SK-N-SH (cell line): ENCODE measurements around the gene CCM2. TPM values are rescaled to one million over a fixed set of nuclear protein-coding genes. Genes with fewer than 3 reads are reported as not detected.

Experiments used
- CTCF ChIA-PET: fragments of 300-600, 350-600 bp; formaldehyde crosslinking; extraction: SDS; loops from one replicate; lab custom pipeline; 2021; lab: Yijun Ruan, JAX
- POLR2A ChIA-PET: fragments of 350-600 bp; sonication (Branson Sonifier 250); formaldehyde crosslinking; extraction: SDS; loops from one replicate; lab custom pipeline; 2020; ENCODE audit warnings: antibody characterized with exemption, inconsistent platforms; lab: Yijun Ruan, JAX
- DNase-seq: peaks from one replicate; pipeline ENCODE4 v3.0.0; 2012
- H2AFZ ChIP-seq: fragments of 200-600 bp; sonication (generic); 2 replicates; pipeline ENCODE4 v1.8.1; 2016; ENCODE audit warnings: antibody characterized with exemption, mild to moderate bottlenecking, low read depth
- H3F3A ChIP-seq: fragments of 200-600 bp; sonication (generic); replicated peaks from 2 replicates; pipeline ENCODE3; 2016; ENCODE audit warnings: antibody characterized with exemption, mild to moderate bottlenecking; ENCODE audit not compliant: insufficient read depth
- H3K27ac ChIP-seq, 2 experiments: fragments of 200-500 bp in 1 of 2; fragments of 200-600 bp in 1 of 2; sonication (Bioruptor generic) in 1 of 2; sonication (generic), shearing (Covaris generic) in 1 of 2; 2 replicates each; pipeline versions ENCODE4 v1.5.1 to v1.6.1; 2014 to 2016; ENCODE audit warnings: low read depth in 2 of 2, inconsistent platforms in 1 of 2, low read length in 1 of 2, mild to moderate bottlenecking in 1 of 2, mixed read lengths in 1 of 2
- H3K27me3 ChIP-seq: fragments of 200-600 bp; sonication (generic), shearing (Covaris generic); 2 replicates; pipeline ENCODE4 v1.6.1; 2016; ENCODE audit warnings: mixed run types; ENCODE audit not compliant: insufficient read depth
- H3K36me3 ChIP-seq, 2 experiments: fragments of 200-500 bp in 1 of 2; fragments of 200-600 bp in 1 of 2; sonication (Bioruptor generic) in 1 of 2; sonication (generic) in 1 of 2; replicated peaks in 1 of 2; 2 replicates each; pipeline versions ENCODE3 to v1.5.1; 2014 to 2016; ENCODE audit warnings: low read length in 1 of 2, mild to moderate bottlenecking in 1 of 2; ENCODE audit not compliant: insufficient read depth in 2 of 2, control insufficient read depth in 1 of 2
- H3K4me1 ChIP-seq, 2 experiments: fragments of 200-500 bp in 1 of 2; fragments of 200-600 bp in 1 of 2; sonication (Bioruptor generic) in 1 of 2; sonication (generic), shearing (Covaris generic) in 1 of 2; 2 replicates each; pipeline versions ENCODE4 v1.5.1 to v1.6.1; 2014 to 2016; ENCODE audit warnings: low read depth in 1 of 2, low read length in 1 of 2, mixed run types in 1 of 2; ENCODE audit not compliant: insufficient read depth in 2 of 2, control insufficient read depth in 1 of 2
- H3K4me2 ChIP-seq: fragments of 200-600 bp; sonication (generic), shearing (Covaris generic); 2 replicates; pipeline ENCODE4 v1.6.1; 2017; ENCODE audit warnings: mixed run types
- H3K4me3 ChIP-seq, 2 experiments: fragments of 200-500 bp in 1 of 2; fragments of 200-600 bp in 1 of 2; sonication (Bioruptor generic) in 1 of 2; sonication (generic), shearing (Covaris generic) in 1 of 2; 2 replicates each; pipeline versions ENCODE4 v1.5.1 to v1.8.1; 2014 to 2016; ENCODE audit warnings: low read depth in 2 of 2, inconsistent platforms in 1 of 2, low read length in 1 of 2, mild to moderate bottlenecking in 1 of 2, mixed read lengths in 1 of 2, moderate library complexity in 1 of 2
- H3K79me2 ChIP-seq: fragments of 200-600 bp; sonication (generic); 2 replicates; pipeline ENCODE4 v1.8.1; 2017; ENCODE audit warnings: mild to moderate bottlenecking; ENCODE audit not compliant: insufficient read depth
- H3K9ac ChIP-seq: fragments of 200-600 bp; sonication (generic); 2 replicates; pipeline ENCODE4 v1.6.1; 2017; ENCODE audit warnings: mixed run types
- H3K9me2 ChIP-seq: fragments of 200-600 bp; sonication (generic); 2 replicates; pipeline ENCODE4 v1.6.1; 2017; ENCODE audit warnings: mixed run types
- H3K9me3 ChIP-seq: fragments of 200-600 bp; sonication (generic); 2 replicates; pipeline ENCODE4 v1.6.1; 2017; ENCODE audit warnings: mixed run types, mild to moderate bottlenecking, moderate library complexity
- H4K20me1 ChIP-seq: fragments of 200-600 bp; sonication (generic); 2 replicates; pipeline ENCODE4 v1.6.1; 2017; ENCODE audit warnings: mild to moderate bottlenecking, mixed run types; ENCODE audit not compliant: insufficient read depth
- CHD2 ChIP-seq: fragments of 150-350 bp; IDR thresholded peaks from 2 replicates; pipeline ENCODE4 v1.6.1; 2018; ENCODE audit warnings: low read length; ENCODE audit not compliant: partially characterized antibody
- ELF1 ChIP-seq: IDR thresholded peaks from 2 replicates; pipeline ENCODE4 v1.4.0; 2012
- FOSL2 ChIP-seq: IDR thresholded peaks from 2 replicates; pipeline ENCODE4 v1.4.0; 2012; ENCODE audit warnings: low read depth, mild to moderate bottlenecking, moderate library complexity, borderline replicate concordance
- FOXJ3 ChIP-seq: sonication (generic); formaldehyde crosslinking; IDR thresholded peaks from 2 replicates; pipeline ENCODE4 v1.5.1; 2020; ENCODE audit warnings: mild to moderate bottlenecking, missing genetic modification reagents
- FOXM1 ChIP-seq: IDR thresholded peaks from 2 replicates; pipeline ENCODE4 v1.4.0; 2012; ENCODE audit warnings: low read depth, mild to moderate bottlenecking
- GABPA ChIP-seq: IDR thresholded peaks from 2 replicates; pipeline ENCODE4 v1.4.0; 2012; ENCODE audit warnings: low read depth, mild to moderate bottlenecking
- MXI1 ChIP-seq: IDR thresholded peaks from 2 replicates; pipeline ENCODE4 v1.6.1; 2012; ENCODE audit warnings: mild to moderate bottlenecking, low read depth, low read length, improper control_type of control experiment
- POLR2AphosphoS5 ChIP-seq: IDR thresholded peaks from 2 replicates; pipeline ENCODE4 v1.6.1; 2012; ENCODE audit warnings: low read depth, low read length
- RAD21 ChIP-seq: IDR thresholded peaks from 2 replicates; pipeline ENCODE4 v1.6.1; 2012; ENCODE audit warnings: mild to moderate bottlenecking, low read length
- RFX5 ChIP-seq: IDR thresholded peaks from 2 replicates; pipeline ENCODE4 v1.6.1; 2012; ENCODE audit warnings: mild to moderate bottlenecking, improper control_type of control experiment, low read length
- SMC3 ChIP-seq: IDR thresholded peaks from 2 replicates; pipeline ENCODE4 v1.6.1; 2012; ENCODE audit warnings: low read depth, low read length, improper control_type of control experiment
- TAF1 ChIP-seq: IDR thresholded peaks from 2 replicates; pipeline ENCODE4 v1.6.1; 2012; ENCODE audit warnings: low read depth, mild to moderate bottlenecking, low read length, moderate library complexity, borderline replicate concordance
- TCF12 ChIP-seq: IDR thresholded peaks from 2 replicates; pipeline ENCODE4 v1.4.0; 2012
- TEAD4 ChIP-seq: IDR thresholded peaks from 2 replicates; pipeline ENCODE4 v1.4.0; 2012; ENCODE audit warnings: mild to moderate bottlenecking, borderline replicate concordance; ENCODE audit not compliant: insufficient read depth
- WGBS: methylation state at CpG from one replicate; pipeline ENCODE4 v1.1.6; 2017; ENCODE audit warnings: low lambda C conversion rate; 5-methylcytosine and 5-hydroxymethylcytosine counted together
- polyA plus RNA-seq, 3 experiments: library from polyadenylated mRNA; depleted of rRNA; stranded (reverse); fragments of >200 nt; gene quantifications; 2 replicates each; pipeline ENCODE4 v1.2.3, GENCODE V29; 2012
- TF ChIP-seq, protein P1 (sequence below): IDR thresholded peaks from 2 replicates; pipeline ENCODE4 v1.4.0; 2012; ENCODE audit warnings: low read depth, borderline replicate concordance
- TF ChIP-seq, protein P2 (sequence below): IDR thresholded peaks from 2 replicates; pipeline ENCODE4; 2012
- TF ChIP-seq, protein P3 (sequence below): fragments of 200-600 bp; sonication (generic); IDR thresholded peaks from 2 replicates; pipeline ENCODE4 v1.6.1; 2017; ENCODE audit warnings: antibody characterized with exemption, mild to moderate bottlenecking, moderate library complexity

CCM2 gene
- polyA plus RNA-seq, 1 of the 3 experiments (the other 2 are of a cell fraction): 83.2 TPM

DNA sequence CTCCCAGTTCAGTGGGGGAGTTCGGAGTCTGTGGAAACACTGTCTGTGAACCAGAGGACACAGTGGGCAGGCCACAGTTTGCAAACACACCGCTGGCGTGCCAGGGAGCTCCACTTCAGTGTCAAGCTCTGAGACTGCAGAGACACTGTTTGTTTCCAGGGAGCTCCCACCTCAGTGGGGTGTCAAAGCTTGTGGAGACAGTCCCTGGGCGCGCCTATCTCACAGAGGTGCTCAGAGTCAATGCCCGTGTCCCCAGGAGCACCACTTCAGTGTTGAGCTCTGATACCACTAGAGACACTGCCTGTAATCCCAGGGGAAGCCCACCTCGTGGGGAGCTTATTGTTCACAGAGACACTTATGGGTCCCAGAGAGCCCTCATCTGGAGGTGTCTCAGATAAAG is 25.5 kb upstream of the CCM2 start (continued):
- no peak for TF ChIP-seq FOSL2
- TF ChIP-seq TCF12: no peak
- no peak for TF ChIP-seq MXI1
- no peak for TF ChIP-seq TEAD4

DNA sequence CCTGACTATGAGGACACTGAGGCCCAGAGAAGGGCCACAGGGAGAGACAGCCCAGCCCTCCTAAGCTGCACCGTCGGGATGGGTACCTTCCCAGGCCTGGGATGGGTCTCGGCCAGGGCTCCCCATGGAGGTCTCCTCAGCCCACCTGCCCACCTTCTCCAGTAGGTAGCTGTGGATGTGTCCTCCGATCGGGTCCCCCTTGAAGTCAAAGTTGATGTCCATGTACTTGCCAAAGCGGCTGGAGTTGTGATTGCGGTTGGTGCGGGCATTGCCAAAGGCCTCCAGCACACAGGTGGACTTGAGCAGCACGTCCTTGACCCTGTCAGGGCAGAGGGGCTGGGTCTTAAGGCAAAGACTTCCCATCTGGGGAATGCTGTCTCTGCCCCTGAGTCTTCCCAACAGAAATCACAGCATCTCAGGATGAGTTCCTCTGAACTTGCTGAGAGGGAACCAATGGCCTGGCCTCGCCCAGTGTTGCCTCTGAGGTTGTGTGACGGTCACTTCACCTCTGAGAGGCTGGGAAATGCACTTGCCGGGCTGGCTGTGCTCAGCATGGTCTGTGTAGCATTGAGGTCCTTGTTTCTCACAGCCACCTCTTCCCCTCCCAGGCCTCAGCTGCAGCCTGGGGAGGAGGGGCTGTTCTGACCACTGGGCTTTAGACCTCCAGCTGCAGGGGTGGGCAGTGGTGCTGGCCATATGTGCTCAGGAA is 24.5 kb upstream of the CCM2 start:
- CTCF ChIA-PET: interaction anchor here (0.9 to 2.7 kb wide), 6 partner anchors 11 to 161 kb away, joined by 3 to 17 read pairs (median 7); partner anchors contain the start of gene TBRG4
- WGBS: 82% methylated on average over 10 of the region's 12 CpGs

DNA sequence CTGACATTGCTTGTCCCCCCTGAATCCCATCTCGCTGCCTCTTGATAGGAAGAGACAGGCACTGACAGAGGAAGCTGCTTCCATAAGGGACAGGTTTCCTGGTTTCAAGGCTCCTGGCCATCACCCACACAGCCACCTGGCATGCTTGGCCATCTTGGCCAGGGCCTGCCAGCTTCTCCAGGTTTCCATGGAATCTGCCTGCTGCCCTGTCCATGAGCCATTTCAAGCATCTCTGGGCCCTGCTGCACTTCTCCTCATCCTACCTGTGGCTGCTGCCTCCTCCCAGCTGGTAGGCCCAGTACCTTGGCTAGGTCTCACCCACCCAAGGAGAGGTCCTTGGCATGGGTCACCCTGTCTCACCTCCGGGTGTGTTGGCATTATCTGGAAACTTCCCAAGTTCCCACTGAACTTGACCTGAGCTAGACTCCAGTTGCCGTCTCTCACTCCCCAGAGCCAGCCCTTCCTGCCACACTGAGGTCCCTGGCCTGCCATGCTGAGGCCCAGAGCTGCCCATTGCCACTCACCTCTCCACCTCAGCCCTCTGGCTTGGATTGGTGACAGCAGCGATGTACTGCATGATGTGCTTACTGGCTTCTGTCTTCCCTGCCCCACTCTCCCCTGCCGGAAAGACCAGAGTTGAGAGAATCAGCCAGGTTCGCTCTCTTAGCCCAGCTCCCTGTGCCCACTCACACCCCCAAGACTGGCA is 23.8 kb upstream of the CCM2 start:
- Histone ChIP-seq H2AFZ (no peak overlapping the region), H3K27me3 (no peaks in the 10 kb centered on the region), H3K79me2 (no peaks in the 10 kb centered on the region), H4K20me1 (no peaks in the 10 kb centered on the region), H3K4me1 (no peaks in the 10 kb centered on the region; a peak in 1 of 4 replicates), H3K27ac (no peak overlapping the region), H3K36me3 (peaks cover 0 to 13% of the 10 kb centered on the region in 2 experiments), H3K9me3 (no peaks in the 10 kb centered on the region), H3K4me3 (no peak overlapping the region), H3K4me2 (no peak overlapping the region), H3K9me2 (no peaks in the 10 kb centered on the region), H3F3A (peaks cover 10% of the 10 kb centered on the region), H3K9ac (no peak overlapping the region)
- no peak for DNase-seq
- CTCF ChIA-PET: interaction anchor here (1.3 to 2.1 kb wide), 4 partner anchors 11 to 160 kb away, joined by 4 to 9 read pairs (median 6); no protein-coding TSS in a partner anchor
- 87% methylated on average over 6 of the region's 6 CpGs for WGBS
- no peak for TF ChIP-seq TCF12
- TF ChIP-seq TAF1: no peak
- TF ChIP-seq SMC3: no peak
- TF ChIP-seq, protein P1, sequence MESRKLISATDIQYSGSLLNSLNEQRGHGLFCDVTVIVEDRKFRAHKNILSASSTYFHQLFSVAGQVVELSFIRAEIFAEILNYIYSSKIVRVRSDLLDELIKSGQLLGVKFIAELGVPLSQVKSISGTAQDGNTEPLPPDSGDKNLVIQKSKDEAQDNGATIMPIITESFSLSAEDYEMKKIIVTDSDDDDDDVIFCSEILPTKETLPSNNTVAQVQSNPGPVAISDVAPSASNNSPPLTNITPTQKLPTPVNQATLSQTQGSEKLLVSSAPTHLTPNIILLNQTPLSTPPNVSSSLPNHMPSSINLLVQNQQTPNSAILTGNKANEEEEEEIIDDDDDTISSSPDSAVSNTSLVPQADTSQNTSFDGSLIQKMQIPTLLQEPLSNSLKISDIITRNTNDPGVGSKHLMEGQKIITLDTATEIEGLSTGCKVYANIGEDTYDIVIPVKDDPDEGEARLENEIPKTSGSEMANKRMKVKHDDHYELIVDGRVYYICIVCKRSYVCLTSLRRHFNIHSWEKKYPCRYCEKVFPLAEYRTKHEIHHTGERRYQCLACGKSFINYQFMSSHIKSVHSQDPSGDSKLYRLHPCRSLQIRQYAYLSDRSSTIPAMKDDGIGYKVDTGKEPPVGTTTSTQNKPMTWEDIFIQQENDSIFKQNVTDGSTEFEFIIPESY: no peak
- TF ChIP-seq FOXM1: no peak
- TF ChIP-seq GABPA: no peak
- TF ChIP-seq RAD21: no peak
- TF ChIP-seq, protein P2, sequence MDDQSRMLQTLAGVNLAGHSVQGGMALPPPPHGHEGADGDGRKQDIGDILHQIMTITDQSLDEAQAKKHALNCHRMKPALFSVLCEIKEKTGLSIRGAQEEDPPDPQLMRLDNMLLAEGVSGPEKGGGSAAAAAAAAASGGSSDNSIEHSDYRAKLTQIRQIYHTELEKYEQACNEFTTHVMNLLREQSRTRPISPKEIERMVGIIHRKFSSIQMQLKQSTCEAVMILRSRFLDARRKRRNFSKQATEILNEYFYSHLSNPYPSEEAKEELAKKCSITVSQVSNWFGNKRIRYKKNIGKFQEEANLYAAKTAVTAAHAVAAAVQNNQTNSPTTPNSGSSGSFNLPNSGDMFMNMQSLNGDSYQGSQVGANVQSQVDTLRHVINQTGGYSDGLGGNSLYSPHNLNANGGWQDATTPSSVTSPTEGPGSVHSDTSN: no peak
- POLR2A ChIA-PET: interaction anchor here (1.2 kb wide), 1 partner anchor 10 kb away, joined by 4 read pairs; no protein-coding TSS in a partner anchor

More for the DNA sequence above, 24.5 kb upstream of the CCM2 start:
- H3K4me1 ChIP-seq: peaks cover 0 to 3% of the 10 kb centered on the region in 2 experiments; a peak in 1 of 4 replicates
- H2AFZ ChIP-seq: no peak overlapping the region
- POLR2A ChIA-PET: interaction anchor here (1.2 kb wide), 1 partner anchor 10 kb away, joined by 4 read pairs; no protein-coding TSS in a partner anchor
- no peak overlapping the region for H3K9ac ChIP-seq
- H3K4me3 ChIP-seq: no peak overlapping the region
- no peak overlapping the region for H3K27ac ChIP-seq
- TF ChIP-seq FOXM1 (no peak), ELF1 (no peak), FOSL2 (no peak), CHD2 (no peak), POLR2AphosphoS5 (no peak), TCF12 (no peak), RFX5 (no peak), FOXJ3 (CRISPR knock-in tag) (no peak)
- TF ChIP-seq, protein P3, sequence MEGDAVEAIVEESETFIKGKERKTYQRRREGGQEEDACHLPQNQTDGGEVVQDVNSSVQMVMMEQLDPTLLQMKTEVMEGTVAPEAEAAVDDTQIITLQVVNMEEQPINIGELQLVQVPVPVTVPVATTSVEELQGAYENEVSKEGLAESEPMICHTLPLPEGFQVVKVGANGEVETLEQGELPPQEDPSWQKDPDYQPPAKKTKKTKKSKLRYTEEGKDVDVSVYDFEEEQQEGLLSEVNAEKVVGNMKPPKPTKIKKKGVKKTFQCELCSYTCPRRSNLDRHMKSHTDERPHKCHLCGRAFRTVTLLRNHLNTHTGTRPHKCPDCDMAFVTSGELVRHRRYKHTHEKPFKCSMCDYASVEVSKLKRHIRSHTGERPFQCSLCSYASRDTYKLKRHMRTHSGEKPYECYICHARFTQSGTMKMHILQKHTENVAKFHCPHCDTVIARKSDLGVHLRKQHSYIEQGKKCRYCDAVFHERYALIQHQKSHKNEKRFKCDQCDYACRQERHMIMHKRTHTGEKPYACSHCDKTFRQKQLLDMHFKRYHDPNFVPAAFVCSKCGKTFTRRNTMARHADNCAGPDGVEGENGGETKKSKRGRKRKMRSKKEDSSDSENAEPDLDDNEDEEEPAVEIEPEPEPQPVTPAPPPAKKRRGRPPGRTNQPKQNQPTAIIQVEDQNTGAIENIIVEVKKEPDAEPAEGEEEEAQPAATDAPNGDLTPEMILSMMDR: no peak
- peaks cover 8% of the 10 kb centered on the region for H3F3A ChIP-seq
- no peak for DNase-seq
- H3K79me2 ChIP-seq: no peaks in the 10 kb centered on the region
- no peaks in the 10 kb centered on the region for H4K20me1 ChIP-seq
- H3K4me2 ChIP-seq: no peak overlapping the region
- H3K27me3 ChIP-seq: no peaks in the 10 kb centered on the region
- peaks cover 0 to 13% of the 10 kb centered on the region in 2 experiments for H3K36me3 ChIP-seq
- H3K9me3 ChIP-seq: no peaks in the 10 kb centered on the region
- no peaks in the 10 kb centered on the region for H3K9me2 ChIP-seq
